ENCODE data around the gene EPAS1.

EPAS1 gene

GRCh38 chr2:46274586-46274985 is 22.6 kb upstream of the EPAS1 start:
- no peak for DNase-seq

- peak; percentile 13 for DNase-seq
Measured at GRCh38 chr2:46275995-46276394, 21.2 kb upstream of the EPAS1 start.

GRCh38 chr2:46276642-46277041 is 20.6 kb upstream of the EPAS1 start:
- DNase-seq, result no peak

- DNase-seq, result no peak
Measured at GRCh38 chr2:46277431-46278190, 19.6 kb upstream of the EPAS1 start.

GRCh38 chr2:46278952-46279351 is 18.3 kb upstream of the EPAS1 start:
- no peak for DNase-seq

GRCh38 chr2:46281939-46282338 is 15.3 kb upstream of the EPAS1 start:
- DNase-seq, result no peak

GRCh38 chr2:46283693-46284092 is 13.5 kb upstream of the EPAS1 start:
- DNase-seq, result no peak

- DNase-seq, result no peak
Measured at GRCh38 chr2:46284260-46284659, 12.9 kb upstream of the EPAS1 start.

- DNase-seq, result no peak
Measured at GRCh38 chr2:46284796-46285195, 12.4 kb upstream of the EPAS1 start.

- DNase-seq, result no peak
Measured at GRCh38 chr2:46286715-46287114, 10.5 kb upstream of the EPAS1 start.

GRCh38 chr2:46290078-46290477 is 7.1 kb upstream of the EPAS1 start:
- DNase-seq, result no peak

- DNase-seq, result no peak
Measured at GRCh38 chr2:46293466-46293865, 3.7 kb upstream of the EPAS1 start.

GRCh38 chr2:46294176-46294836 is 2.9 kb upstream of the EPAS1 start:
- peak; percentile 12 for DNase-seq

- DNase-seq, result peak; percentile 24
Measured at GRCh38 chr2:46296216-46296839, 879 bp upstream of the EPAS1 start.

GRCh38 chr2:46297546-46298271 is 502 bp downstream of the EPAS1 start:
- DNase-seq, result peak; percentile 68

GRCh38 chr2:46298272-46298521 is 990 bp downstream of the EPAS1 start:
- peak; percentile 15 for DNase-seq

- DNase-seq, result peak; percentile 34
Measured at GRCh38 chr2:46298522-46299353, 1.5 kb downstream of the EPAS1 start.

GRCh38 chr2:46299365-46300263 is 2.4 kb downstream of the EPAS1 start:
- peak; percentile 13 for DNase-seq

GRCh38 chr2:46300406-46300832 is 3.2 kb downstream of the EPAS1 start:
- no peak for DNase-seq

- no peak for DNase-seq
Measured at GRCh38 chr2:46302005-46302695, 4.9 kb downstream of the EPAS1 start.

- no peak for DNase-seq
Measured at GRCh38 chr2:46303233-46303632, 6.0 kb downstream of the EPAS1 start.

Measured in activated naive CD4-positive, alpha-beta T cell treated with anti-CD3 and anti-CD28 coated beads, Interleukin-2, amount 50 U/mL, for 16 hours (primary cell).